GM21528 (cell line): ENCODE measurements around the gene SLC39A2.
"Not testable (repeated sequence)": the region's sequence is repeated elsewhere in the genome, so short reads cannot be mapped to it uniquely, and the experiment has no call there.

ENCODE experiments used
- ATAC-seq: cut with Tn5 transposase; IDR thresholded peaks from one replicate; pipeline ENCODE4 v1.9.1; 2021; ENCODE audit warnings: mild to moderate bottlenecking, moderate library complexity; ENCODE audit not compliant: unreplicated experiment, low FRiP score

The SLC39A2 gene

GRCh38 chr14:21024585-21025370 lies 25.7 kb downstream of the SLC39A2 start, which contains the start of gene NDRG2:
TSS of gene NDRG2 (minus strand) at chr14:21025061. CDS start at chr14:21023315, 1,746 bp downstream.
- no peak for ATAC-seq

- no peak for ATAC-seq
Measured at GRCh38 chr14:21025371-21026273, 26.5 kb downstream of the SLC39A2 start.

- no peak for ATAC-seq
Measured at GRCh38 chr14:21026274-21026987, 27.3 kb downstream of the SLC39A2 start.

GRCh38 chr14:21026988-21027315 lies 27.9 kb downstream of the SLC39A2 start:
- ATAC-seq: no peak

- ATAC-seq: no peak
Measured at GRCh38 chr14:21029917-21030316, 30.8 kb downstream of the SLC39A2 start, which contains the start of gene TPPP2. TSS of gene TPPP2 (plus strand) at chr14:21030217. CDS start at chr14:21030582, 365 bp downstream.

GRCh38 chr14:21030531-21030930 lies 31.4 kb downstream of the SLC39A2 start:
- no peak for ATAC-seq

GRCh38 chr14:21032326-21033132 lies 33.4 kb downstream of the SLC39A2 start:
- ATAC-seq: no peak

GRCh38 chr14:21033133-21033698 lies 34.1 kb downstream of the SLC39A2 start:
- no peak for ATAC-seq

- no peak for ATAC-seq
Measured at GRCh38 chr14:21034707-21035106, 35.6 kb downstream of the SLC39A2 start, which contains the start of gene RNASE13. TSS of gene RNASE13 (minus strand) at chr14:21034807. CDS start at chr14:21034288, 519 bp downstream.

GRCh38 chr14:21036751-21037150 lies 37.7 kb downstream of the SLC39A2 start:
- ATAC-seq: no peak

GRCh38 chr14:21037156-21037555 lies 38.1 kb downstream of the SLC39A2 start:
- no peak for ATAC-seq

GRCh38 chr14:21038441-21039422 lies 39.6 kb downstream of the SLC39A2 start:
- ATAC-seq: no peak

- no peak for ATAC-seq
Measured at GRCh38 chr14:21039585-21040369, 40.7 kb downstream of the SLC39A2 start.

GRCh38 chr14:21040370-21040925 lies 41.4 kb downstream of the SLC39A2 start:
- ATAC-seq: no peak

- ATAC-seq: not testable (repeated sequence)
Measured at GRCh38 chr14:21040941-21041340, 41.8 kb downstream of the SLC39A2 start.

- no peak for ATAC-seq
Measured at GRCh38 chr14:21041676-21042433, 42.8 kb downstream of the SLC39A2 start, which contains the start of gene RNASE7. TSS of gene RNASE7 (plus strand) at chr14:21042362. CDS start at chr14:21042993, 631 bp downstream.
